Cardiac muscle cell (in vitro differentiated cells and primary cell): ENCODE results near the gene CCN6. TPM values are rescaled to one million over a fixed set of nuclear protein-coding genes. Genes with fewer than 3 reads are reported as not detected.

Experiments used
- DNase-seq, 2 donors: peaks; one replicate each; pipeline versions ENCODE4 v3.0.0 to v3.0.0-alpha.2; 2010 to 2017; ENCODE audit warnings: low read depth in 1 of 2, low spot score in 1 of 2
- H3K27ac ChIP-seq: fragments of 200-600 bp; sonication (generic); 2 replicates; pipeline ENCODE4 v1.5.1; 2016
- H3K27me3 ChIP-seq: fragments of 200-600 bp; sonication (generic); 2 replicates; pipeline ENCODE4 v1.6.0; 2016; ENCODE audit warnings: control low read depth
- H3K36me3 ChIP-seq: fragments of 200-600 bp; sonication (generic); 2 replicates; pipeline ENCODE4 v1.5.1; 2016; ENCODE audit warnings: control low read depth
- H3K4me1 ChIP-seq: fragments of 200-600 bp; sonication (generic); 2 replicates; pipeline ENCODE4 v1.8.1; 2017; ENCODE audit warnings: low read depth, mild to moderate bottlenecking, mixed run types
- H3K4me3 ChIP-seq: fragments of 200-600 bp; sonication (generic); 2 replicates; pipeline ENCODE4 v1.5.1; 2016; ENCODE audit warnings: mild to moderate bottlenecking
- H3K9me3 ChIP-seq: fragments of 200-600 bp; sonication (generic); 2 replicates; pipeline ENCODE4 v1.5.1; 2017; ENCODE audit warnings: low read depth, mild to moderate bottlenecking, control low read depth
- polyA plus RNA-seq: library from polyadenylated mRNA; unstranded; fragments of >200 nt; fragmentation: Nextera tagmentation; extraction: Ambion mirVana; gene quantifications from 2 replicates; pipeline ENCODE4 v1.2.1, GENCODE V29; 2016
- total RNA-seq: library from RNA; depleted of rRNA; stranded (reverse); fragments of >200 nt; gene quantifications from 2 replicates; pipeline ENCODE4 v1.2.3, GENCODE V29; 2016
- TF ChIP-seq, protein P1 (sequence below): IDR thresholded peaks from 2 replicates; pipeline ENCODE4 v1.5.1; 2012; ENCODE audit warnings: low read depth, mild to moderate bottlenecking, low read length

CCN6 gene
- total and polyA plus RNA-seq, 2 experiments from 2014 or later: 0.11 TPM; not detected in 1

DNA sequence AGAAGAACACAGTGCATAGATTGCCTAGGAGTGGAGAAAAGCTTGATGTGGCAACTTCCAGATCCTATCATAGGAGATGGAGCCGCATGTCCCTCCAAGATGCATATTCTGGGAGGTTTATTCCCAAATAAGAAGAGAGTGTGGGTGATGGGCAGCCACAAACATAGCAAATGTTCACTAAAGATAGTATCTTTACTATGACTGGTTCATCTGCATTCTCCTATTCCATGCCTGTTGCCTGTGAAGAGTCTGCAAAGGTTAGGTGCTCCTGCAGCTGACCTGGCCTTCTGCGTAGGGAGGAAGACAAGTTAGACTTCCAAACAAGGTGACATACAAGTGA lies 14.5 kb upstream of the CCN6 start:
- no peak for DNase-seq
- Histone ChIP-seq H3K27me3 (no peaks in the 10 kb centered on the region), H3K4me1 (no peaks in the 10 kb centered on the region), H3K4me3 (no peak overlapping the region), H3K27ac (no peak overlapping the region), H3K9me3 (no peaks in the 10 kb centered on the region), H3K36me3 (no peaks in the 10 kb centered on the region)
- TF ChIP-seq, protein P1, sequence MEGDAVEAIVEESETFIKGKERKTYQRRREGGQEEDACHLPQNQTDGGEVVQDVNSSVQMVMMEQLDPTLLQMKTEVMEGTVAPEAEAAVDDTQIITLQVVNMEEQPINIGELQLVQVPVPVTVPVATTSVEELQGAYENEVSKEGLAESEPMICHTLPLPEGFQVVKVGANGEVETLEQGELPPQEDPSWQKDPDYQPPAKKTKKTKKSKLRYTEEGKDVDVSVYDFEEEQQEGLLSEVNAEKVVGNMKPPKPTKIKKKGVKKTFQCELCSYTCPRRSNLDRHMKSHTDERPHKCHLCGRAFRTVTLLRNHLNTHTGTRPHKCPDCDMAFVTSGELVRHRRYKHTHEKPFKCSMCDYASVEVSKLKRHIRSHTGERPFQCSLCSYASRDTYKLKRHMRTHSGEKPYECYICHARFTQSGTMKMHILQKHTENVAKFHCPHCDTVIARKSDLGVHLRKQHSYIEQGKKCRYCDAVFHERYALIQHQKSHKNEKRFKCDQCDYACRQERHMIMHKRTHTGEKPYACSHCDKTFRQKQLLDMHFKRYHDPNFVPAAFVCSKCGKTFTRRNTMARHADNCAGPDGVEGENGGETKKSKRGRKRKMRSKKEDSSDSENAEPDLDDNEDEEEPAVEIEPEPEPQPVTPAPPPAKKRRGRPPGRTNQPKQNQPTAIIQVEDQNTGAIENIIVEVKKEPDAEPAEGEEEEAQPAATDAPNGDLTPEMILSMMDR: no peak

DNA sequence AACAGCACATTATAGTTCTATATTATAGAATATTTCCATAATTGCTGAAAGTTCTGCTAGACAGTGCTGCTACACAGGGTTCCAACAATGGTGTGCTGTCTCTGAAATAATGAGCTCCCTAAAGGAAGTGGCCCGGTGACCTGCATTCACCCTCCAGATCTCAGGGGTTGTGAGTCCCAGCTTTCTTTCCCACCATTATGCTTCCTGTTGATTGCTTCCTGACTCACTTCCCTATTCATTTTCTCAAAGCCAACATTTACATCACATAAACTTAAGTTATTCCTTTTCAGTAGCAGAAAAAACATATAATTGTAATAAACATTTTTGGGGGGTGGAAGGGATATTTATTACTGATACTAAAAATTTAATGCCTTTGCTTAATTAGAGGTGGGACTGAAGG lies 12.9 kb upstream of the CCN6 start:
- Histone ChIP-seq H3K36me3 (no peaks in the 10 kb centered on the region), H3K27me3 (no peaks in the 10 kb centered on the region), H3K4me3 (no peak overlapping the region), H3K9me3 (no peaks in the 10 kb centered on the region), H3K27ac (no peak overlapping the region), H3K4me1 (no peaks in the 10 kb centered on the region)
- no peak for DNase-seq
- TF ChIP-seq, protein P1: no peak

DNA sequence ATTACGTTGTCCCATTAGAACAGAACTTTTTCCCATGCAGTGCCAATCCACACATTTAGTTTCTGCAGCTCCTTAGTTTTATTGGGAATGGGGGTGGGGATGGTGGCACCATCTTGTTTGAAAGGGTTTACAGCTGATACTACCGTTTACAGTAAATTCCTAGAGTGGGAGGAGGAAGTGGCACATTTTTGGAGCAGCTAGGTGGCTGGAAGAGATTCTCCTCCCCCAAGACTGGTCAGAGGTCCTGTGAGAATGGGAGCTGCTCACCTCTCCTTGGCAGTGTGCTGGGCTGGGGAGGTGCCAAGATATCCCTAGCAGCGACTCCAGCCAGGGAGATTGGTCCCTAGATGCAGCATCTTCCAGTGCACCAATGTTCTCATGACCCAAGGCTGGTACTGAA lies 12.4 kb upstream of the CCN6 start:
- H3K9me3 ChIP-seq: no peaks in the 10 kb centered on the region
- TF ChIP-seq, protein P1: no peak
- H3K4me1 ChIP-seq: no peaks in the 10 kb centered on the region
- no peak overlapping the region for H3K27ac ChIP-seq
- H3K36me3 ChIP-seq: no peaks in the 10 kb centered on the region
- DNase-seq: no peak
- H3K4me3 ChIP-seq: no peak overlapping the region
- no peaks in the 10 kb centered on the region for H3K27me3 ChIP-seq

DNA sequence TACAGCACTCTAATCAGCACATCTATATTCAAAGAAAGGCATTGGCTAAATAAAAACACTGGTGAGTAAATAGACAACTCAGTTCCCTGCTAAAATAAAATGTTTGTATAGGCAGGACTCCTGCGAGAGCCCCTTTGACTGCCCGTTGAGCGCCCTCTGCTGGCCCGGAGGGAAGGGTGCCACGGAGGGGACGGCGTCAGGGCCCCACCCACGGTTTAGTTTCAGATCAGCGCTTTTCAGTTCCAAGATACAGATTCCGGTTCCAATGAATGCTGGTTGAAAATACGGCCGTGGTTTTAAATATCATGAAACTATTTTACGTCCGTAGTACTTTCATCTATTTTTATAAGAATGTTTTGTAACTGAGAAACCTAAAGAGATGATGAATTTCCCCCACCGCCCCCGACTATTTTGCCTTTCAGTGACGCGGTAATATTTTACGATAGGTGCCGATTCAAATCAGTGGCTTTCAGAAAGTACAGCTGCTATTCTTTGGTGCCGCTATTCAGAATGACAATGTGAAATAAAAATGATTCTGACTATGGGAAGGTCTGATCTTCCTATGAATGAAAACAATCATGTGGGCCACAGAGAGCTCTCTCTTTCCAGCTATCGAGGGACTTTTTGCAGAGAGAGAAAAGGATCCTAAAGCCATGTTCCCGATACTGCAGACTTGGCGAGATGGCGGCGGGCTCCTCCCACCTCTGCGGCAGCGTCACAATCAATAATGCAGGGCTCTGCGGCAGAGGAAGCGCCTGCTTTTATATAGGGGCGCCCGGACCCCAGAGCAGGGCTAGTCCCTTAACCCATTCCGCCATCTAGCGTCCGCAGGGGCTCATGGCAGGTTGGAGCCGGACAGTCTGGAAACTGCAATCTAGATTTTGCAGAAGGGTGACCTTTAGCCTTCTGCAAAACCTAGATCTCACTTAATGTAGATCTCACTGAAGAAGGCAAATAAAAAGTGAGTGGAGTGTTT lies 10.6 kb upstream of the CCN6 start:
- peak overlapping the region; percentile 52 for H3K4me3 ChIP-seq
- peak overlapping the region; percentile 25 for H3K27ac ChIP-seq
- TF ChIP-seq, protein P1: peak; percentile 97
- H3K4me1 ChIP-seq: no peaks in the 10 kb centered on the region
- H3K36me3 ChIP-seq: no peaks in the 10 kb centered on the region
- DNase-seq: peak; percentile 94
- no peaks in the 10 kb centered on the region for H3K9me3 ChIP-seq
- H3K27me3 ChIP-seq: no peaks in the 10 kb centered on the region

DNA sequence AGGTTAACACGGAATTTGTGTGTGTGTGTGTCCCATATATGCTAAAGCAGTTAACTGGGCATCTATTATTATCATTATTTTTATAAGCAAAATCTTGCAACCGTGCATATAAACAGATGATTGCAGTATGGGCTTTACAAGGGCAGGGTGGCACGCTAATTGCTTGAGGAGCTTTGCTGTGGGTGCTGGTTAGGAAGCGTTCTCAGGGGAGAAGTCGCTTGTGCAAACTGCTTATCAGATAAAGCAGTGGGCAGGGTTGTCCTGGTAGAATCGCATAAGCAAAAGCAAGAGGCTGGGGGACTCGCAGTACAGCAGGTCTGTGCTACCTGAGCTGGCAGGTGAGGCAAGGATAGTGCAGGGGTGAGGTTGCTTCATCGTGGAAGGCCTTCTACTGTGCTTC lies 9.7 kb upstream of the CCN6 start:
- Histone ChIP-seq H3K27me3 (no peaks in the 10 kb centered on the region), H3K4me1 (no peaks in the 10 kb centered on the region), H3K4me3 (no peak overlapping the region), H3K36me3 (no peaks in the 10 kb centered on the region), H3K9me3 (no peaks in the 10 kb centered on the region), H3K27ac (no peak overlapping the region)
- no peak for DNase-seq
- TF ChIP-seq, protein P1: no peak
